Uterus (tissue), 4 donors: Measurements from ENCODE around the gene IQGAP2. TPM values are rescaled to one million over a fixed set of nuclear protein-coding genes. Genes with fewer than 3 reads are reported as not detected.

Experiments used
- DNase-seq, 2 donors: peaks; one replicate each; pipeline ENCODE4 v3.0.0-alpha.2; 2019 to 2020
- H3K27ac ChIP-seq, 2 donors: fragments of 200-600 bp; sonication (generic); 1 replicate in 1 of 2; 2 replicates in 1 of 2; pipeline ENCODE4 v1.5.1; 2016 to 2018
- H3K27me3 ChIP-seq, 2 donors: fragments of 200-600 bp; sonication (generic); one replicate each; pipeline ENCODE4 v1.5.1; 2018 to 2019; ENCODE audit warnings: control low read depth in 1 of 2
- H3K36me3 ChIP-seq, 2 donors: fragments of 200-600 bp; sonication (generic); one replicate each; pipeline ENCODE4 v1.5.1; 2019; ENCODE audit warnings: control low read depth in 1 of 2
- H3K4me1 ChIP-seq, 2 donors: fragments of 200-600 bp; sonication (generic); one replicate each; pipeline ENCODE4 v1.5.1; 2018 to 2019; ENCODE audit warnings: control low read depth in 1 of 2
- H3K4me3 ChIP-seq, 2 donors: fragments of 200-600 bp; sonication (generic); 1 replicate in 1 of 2; 2 replicates in 1 of 2; pipeline ENCODE4 v1.5.1; 2018 to 2019; ENCODE audit warnings: mild to moderate bottlenecking in 1 of 2
- H3K9me3 ChIP-seq, 2 donors: fragments of 200-600 bp; sonication (generic); one replicate each; pipeline ENCODE4 v1.5.1; 2019; ENCODE audit warnings: control low read depth in 1 of 2
- POLR2A ChIP-seq, 2 donors: fragments of 450-650 bp; IDR thresholded peaks; one replicate each; pipeline ENCODE4 v1.6.1; 2016; ENCODE audit warnings: antibody characterized with exemption in 2 of 2, mild to moderate bottlenecking in 1 of 2, moderate library complexity in 1 of 2
- intact Hi-C: fragments of 100-400 bp; cut with DNase I; formaldehyde crosslinking; loops from one replicate; pipeline ENCODE4 v1.15.1; 2023; ENCODE audit warnings: low total_unique reads
- total RNA-seq, 4 donors: library from RNA; depleted of rRNA in 3 of 4; stranded (reverse); fragments of >200 nt in 3 of 4; gene quantifications; one replicate each; pipeline versions ENCODE4 v1.1.0 to v1.2.4, GENCODE V29; 2014 to 2023
- TF ChIP-seq, protein P1 (sequence below), 4 experiments: fragments of 200-600 bp in 2 of 4; fragments of 450-650 bp in 2 of 4; sonication (generic) in 2 of 4; IDR thresholded peaks; one replicate each; pipeline ENCODE4 v1.5.1; 2016 to 2019; ENCODE audit warnings: antibody characterized with exemption in 4 of 4, mild to moderate bottlenecking in 2 of 4, moderate library complexity in 1 of 4
- donor health status: DM: yes; HTN: yes; CAD: no.

The IQGAP2 gene
- total RNA-seq, 4 donors from 2014 or later: 7.1 to 49.2 (median 9.4) TPM

DNA sequence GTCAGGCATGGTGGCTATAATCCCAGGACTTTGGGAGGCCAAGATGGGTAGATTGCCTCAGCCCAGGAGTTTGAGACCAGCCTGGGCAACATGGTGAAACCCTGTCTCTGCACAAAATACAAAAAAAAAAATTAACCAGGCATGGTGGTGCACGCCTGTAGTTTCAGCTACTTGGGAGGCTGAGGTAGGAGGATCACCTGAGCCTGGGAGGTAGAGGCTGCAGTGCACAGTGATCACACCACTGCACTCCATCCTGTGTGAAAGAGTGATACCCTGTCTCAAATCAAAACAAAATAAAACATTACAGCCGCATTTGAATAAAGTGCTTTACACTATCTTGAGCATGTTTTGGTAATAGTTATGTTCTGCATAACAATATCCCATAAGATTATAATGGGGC is 74.0 kb downstream of the IQGAP2 start:
- no peaks in the 10 kb centered on the region for H3K4me1 ChIP-seq
- TF ChIP-seq POLR2A (IDR thresholded peaks at IDR 0.05): no peak
- TF ChIP-seq, protein P1, sequence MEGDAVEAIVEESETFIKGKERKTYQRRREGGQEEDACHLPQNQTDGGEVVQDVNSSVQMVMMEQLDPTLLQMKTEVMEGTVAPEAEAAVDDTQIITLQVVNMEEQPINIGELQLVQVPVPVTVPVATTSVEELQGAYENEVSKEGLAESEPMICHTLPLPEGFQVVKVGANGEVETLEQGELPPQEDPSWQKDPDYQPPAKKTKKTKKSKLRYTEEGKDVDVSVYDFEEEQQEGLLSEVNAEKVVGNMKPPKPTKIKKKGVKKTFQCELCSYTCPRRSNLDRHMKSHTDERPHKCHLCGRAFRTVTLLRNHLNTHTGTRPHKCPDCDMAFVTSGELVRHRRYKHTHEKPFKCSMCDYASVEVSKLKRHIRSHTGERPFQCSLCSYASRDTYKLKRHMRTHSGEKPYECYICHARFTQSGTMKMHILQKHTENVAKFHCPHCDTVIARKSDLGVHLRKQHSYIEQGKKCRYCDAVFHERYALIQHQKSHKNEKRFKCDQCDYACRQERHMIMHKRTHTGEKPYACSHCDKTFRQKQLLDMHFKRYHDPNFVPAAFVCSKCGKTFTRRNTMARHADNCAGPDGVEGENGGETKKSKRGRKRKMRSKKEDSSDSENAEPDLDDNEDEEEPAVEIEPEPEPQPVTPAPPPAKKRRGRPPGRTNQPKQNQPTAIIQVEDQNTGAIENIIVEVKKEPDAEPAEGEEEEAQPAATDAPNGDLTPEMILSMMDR (IDR thresholded peaks at IDR 0.05): no peak

DNA sequence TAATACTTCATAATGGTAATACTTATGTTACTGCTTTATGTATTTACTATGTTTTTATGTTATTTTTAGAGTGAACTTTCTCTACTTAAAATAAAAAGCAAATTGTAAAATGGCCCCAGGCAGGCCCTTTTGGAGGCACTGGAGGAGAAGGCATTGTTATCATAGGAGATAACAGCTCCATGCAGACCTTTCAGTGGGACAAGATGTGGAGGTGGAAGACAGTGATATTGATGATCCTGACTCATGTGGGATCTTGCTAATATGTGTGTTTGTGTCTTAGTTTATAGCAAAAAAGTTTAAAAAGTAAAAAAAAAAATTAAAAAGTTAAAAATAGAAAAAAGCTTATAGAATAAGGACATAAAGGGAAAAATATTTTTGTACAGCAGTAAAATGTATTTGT is 74.5 kb downstream of the IQGAP2 start:
- Histone ChIP-seq H3K4me3 (no peak overlapping the region), H3K4me1 (no peaks in the 10 kb centered on the region)
- no peak for TF ChIP-seq POLR2A (IDR thresholded peaks at IDR 0.05)
- TF ChIP-seq, protein P1 (IDR thresholded peaks at IDR 0.05): no peak

More for the DNA sequence above, 74.0 kb downstream of the IQGAP2 start:
- H3K27ac ChIP-seq: no peak overlapping the region
- no peak for DNase-seq
- H3K27me3 ChIP-seq: no peaks in the 10 kb centered on the region
- H3K9me3 ChIP-seq: no peaks in the 10 kb centered on the region
- no peaks in the 10 kb centered on the region for H3K36me3 ChIP-seq
- no peak overlapping the region for H3K4me3 ChIP-seq
- intact Hi-C loops: no loop called here

DNA sequence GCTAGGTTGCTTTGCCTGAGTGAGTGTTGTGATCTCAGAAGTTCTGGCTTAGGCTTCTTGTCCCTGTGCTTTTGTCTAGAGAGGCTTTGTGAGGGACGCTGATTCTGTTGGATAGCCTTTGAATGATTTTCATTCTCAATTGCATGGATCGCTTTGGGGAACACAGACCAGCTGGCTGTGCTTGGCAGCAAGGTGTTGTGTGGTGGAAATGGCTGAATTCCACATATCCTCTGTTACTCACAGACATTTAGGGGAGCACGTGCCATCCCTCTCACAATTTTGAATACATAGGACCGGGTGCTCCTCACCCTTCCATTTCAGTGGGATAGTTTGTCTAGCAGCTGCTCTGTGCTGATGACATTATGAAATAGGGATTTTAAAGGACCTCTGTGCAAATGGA is 76.2 kb downstream of the IQGAP2 start:
- no peaks in the 10 kb centered on the region for H3K27me3 ChIP-seq
- no peaks in the 10 kb centered on the region for H3K36me3 ChIP-seq
- intact Hi-C loops: no loop called here
- no peaks in the 10 kb centered on the region for H3K4me1 ChIP-seq
- H3K9me3 ChIP-seq: no peaks in the 10 kb centered on the region
- no peak for DNase-seq
- TF ChIP-seq POLR2A (IDR thresholded peaks at IDR 0.05): no peak
- TF ChIP-seq, protein P1 (IDR thresholded peaks at IDR 0.05): no peak
- no peak overlapping the region for H3K27ac ChIP-seq
- H3K4me3 ChIP-seq: no peak overlapping the region

More for the DNA sequence above, 74.5 kb downstream of the IQGAP2 start:
- no peaks in the 10 kb centered on the region for H3K27me3 ChIP-seq
- no peak for DNase-seq
- H3K9me3 ChIP-seq: no peaks in the 10 kb centered on the region
- H3K36me3 ChIP-seq: no peaks in the 10 kb centered on the region
- intact Hi-C loops: no loop called here
- H3K27ac ChIP-seq: no peak overlapping the region

DNA sequence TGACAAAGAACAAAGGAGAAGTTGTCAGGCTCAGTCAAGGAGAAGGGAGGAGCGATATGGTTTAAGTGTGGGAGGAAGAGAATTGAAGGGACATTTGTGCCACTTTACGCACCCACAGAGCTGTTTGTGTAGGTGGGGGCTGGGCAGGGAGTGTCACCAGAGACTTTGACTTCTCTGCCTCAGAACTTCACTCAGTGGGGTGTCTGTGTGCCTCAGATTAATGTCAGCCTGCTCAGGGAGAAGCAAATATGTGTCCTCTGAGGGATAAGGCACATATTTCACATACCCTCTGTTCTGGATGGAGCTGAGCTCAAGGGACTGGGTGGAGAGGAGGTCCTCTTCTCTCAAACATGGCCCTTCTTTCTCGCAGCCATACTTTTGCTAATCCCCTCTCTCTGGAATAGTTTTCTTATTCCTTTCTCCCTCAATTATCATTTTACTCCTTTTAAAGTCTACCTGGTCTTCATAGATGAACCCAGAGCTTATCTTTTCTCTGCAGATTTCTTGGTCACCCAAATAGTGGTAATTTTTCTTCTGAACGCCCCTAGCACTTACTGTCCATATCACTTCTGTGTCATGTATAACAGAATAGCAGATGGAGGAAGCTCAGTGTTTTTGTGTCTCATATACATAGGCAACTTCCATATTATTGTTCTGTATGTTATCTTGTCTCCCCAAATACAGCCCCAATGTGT is 77.0 kb downstream of the IQGAP2 start:
- Histone ChIP-seq H3K27me3 (no peaks in the 10 kb centered on the region), H3K36me3 (no peaks in the 10 kb centered on the region), H3K4me3 (no peak overlapping the region), H3K27ac (no peak overlapping the region), H3K4me1 (no peaks in the 10 kb centered on the region), H3K9me3 (no peaks in the 10 kb centered on the region)
- intact Hi-C loops: no loop called here
- TF ChIP-seq POLR2A (IDR thresholded peaks at IDR 0.05): no peak
- TF ChIP-seq, protein P1 (IDR thresholded peaks at IDR 0.05): no peak
- DNase-seq: no peak

DNA sequence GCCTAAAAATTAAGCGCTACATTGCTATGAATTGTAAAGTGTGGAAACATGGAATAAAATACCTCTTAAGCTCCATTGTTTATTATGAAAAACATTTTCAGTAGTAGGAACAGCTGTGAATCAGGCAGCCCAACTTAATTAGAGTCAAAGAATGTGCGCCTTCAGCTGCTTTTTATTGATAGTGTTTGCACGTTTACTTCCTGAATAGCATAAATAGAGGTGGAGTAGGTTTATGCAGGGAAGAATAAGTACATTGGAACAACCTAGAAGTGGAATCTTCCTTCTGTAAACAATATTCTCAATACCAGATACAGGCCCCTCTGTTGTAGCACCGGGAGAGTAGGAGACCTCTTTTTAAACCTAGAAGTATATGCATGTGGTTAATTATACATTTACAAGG is 79.9 kb downstream of the IQGAP2 start:
- Histone ChIP-seq H3K36me3 (no peaks in the 10 kb centered on the region), H3K27ac (no peak overlapping the region), H3K9me3 (no peaks in the 10 kb centered on the region), H3K4me3 (no peak overlapping the region), H3K4me1 (no peaks in the 10 kb centered on the region), H3K27me3 (no peaks in the 10 kb centered on the region)
- DNase-seq: no peak
- TF ChIP-seq, protein P1 (IDR thresholded peaks at IDR 0.05): no peak
- no peak for TF ChIP-seq POLR2A (IDR thresholded peaks at IDR 0.05)
- intact Hi-C loops: no loop called here
